GM23338 (cell line): ENCODE data around the gene KIFC3. TPM values are rescaled to one million over a fixed set of nuclear protein-coding genes. Genes with fewer than 3 reads are reported as not detected.

Experiments
- ATAC-seq: fragments of 200-7000 bp; cut with Tn5 transposase; 3 replicates; pipeline ENCODE4 v1.9.1; 2020
- DNase-seq: peaks from one replicate; pipeline ENCODE4 v3.0.0-alpha.2; 2015; ENCODE audit warnings: low spot score
- H2AFZ ChIP-seq: fragments of 200-600 bp; sonication (generic); 2 replicates; pipeline ENCODE4 v1.8.0; 2016; ENCODE audit warnings: antibody characterized with exemption, mild to moderate bottlenecking, moderate library complexity
- H3F3A ChIP-seq: fragments of 200-600 bp; sonication (generic); replicated peaks from 2 replicates; pipeline ENCODE4 v1.8.0; 2017; ENCODE audit warnings: antibody characterized with exemption, mixed run types, low read depth
- H3K27ac ChIP-seq: fragments of 200-600 bp; sonication (generic); 2 replicates; pipeline ENCODE4 v1.6.1; 2016; ENCODE audit warnings: low read depth
- H3K27me3 ChIP-seq: fragments of 200-600 bp; sonication (generic); 2 replicates; pipeline ENCODE4 v1.8.0; 2016; ENCODE audit warnings: mild to moderate bottlenecking, mixed run types, moderate library complexity; ENCODE audit not compliant: insufficient read depth
- H3K36me3 ChIP-seq: fragments of 200-600 bp; sonication (generic); 2 replicates; pipeline ENCODE4 v1.8.0; 2016; ENCODE audit warnings: mild to moderate bottlenecking; ENCODE audit not compliant: insufficient read depth
- H3K4me1 ChIP-seq: fragments of 200-600 bp; sonication (generic); 2 replicates; pipeline ENCODE4 v1.8.0; 2016; ENCODE audit warnings: mild to moderate bottlenecking, moderate library complexity; ENCODE audit not compliant: insufficient read depth
- H3K4me2 ChIP-seq: fragments of 200-600 bp; sonication (generic); 2 replicates; pipeline ENCODE4 v1.7.1; 2017; ENCODE audit warnings: mixed run types
- H3K4me3 ChIP-seq: fragments of 200-600 bp; sonication (generic); 2 replicates; pipeline ENCODE4 v1.6.1; 2016; ENCODE audit warnings: mixed run types
- H3K79me2 ChIP-seq: fragments of 200-600 bp; sonication (generic); replicated peaks from 2 replicates; pipeline ENCODE4 v1.8.0; 2017; ENCODE audit warnings: mild to moderate bottlenecking; ENCODE audit not compliant: insufficient read depth
- H3K9me2 ChIP-seq: fragments of 200-600 bp; sonication (generic); 2 replicates; pipeline ENCODE4 v1.8.0; 2017; ENCODE audit not compliant: insufficient read depth
- H4K20me1 ChIP-seq: fragments of 200-600 bp; sonication (generic); replicated peaks from 2 replicates; pipeline ENCODE4 v1.8.0; 2017; ENCODE audit warnings: mild to moderate bottlenecking; ENCODE audit not compliant: insufficient read depth
- H3K27ac Mint-ChIP-seq: 2 replicates; pipeline ENCODE4 v1.8.0; 2020; ENCODE audit warnings: inconsistent platforms, mild to moderate bottlenecking, moderate library complexity, mixed read lengths
- H3K27me3 Mint-ChIP-seq: 3 replicates; pipeline ENCODE4 v1.8.0; 2022; ENCODE audit warnings: low read depth, mild to moderate bottlenecking, moderate library complexity, mixed read lengths, inconsistent platforms; ENCODE audit not compliant: insufficient read depth, poor library complexity
- H3K36me3 Mint-ChIP-seq: 3 replicates; pipeline ENCODE4 v1.8.0; 2021; ENCODE audit warnings: low read depth, mild to moderate bottlenecking, inconsistent platforms, moderate library complexity, mixed read lengths
- H3K4me1 Mint-ChIP-seq: 3 replicates; pipeline ENCODE4 v1.8.0; 2020; ENCODE audit warnings: mild to moderate bottlenecking, inconsistent platforms, mixed read lengths
- H3K4me3 Mint-ChIP-seq: 3 replicates; pipeline ENCODE4 v1.8.0; 2021; ENCODE audit warnings: moderate library complexity, mild to moderate bottlenecking, inconsistent platforms, mixed read lengths
- H3K9me3 Mint-ChIP-seq: 3 replicates; pipeline ENCODE4 v1.8.0; 2020; ENCODE audit warnings: moderate library complexity, mild to moderate bottlenecking, inconsistent platforms, mixed read lengths
- CREB1 ChIP-seq: fragments of 250-450 bp; sonication (Bioruptor Pico); IDR thresholded peaks from 2 replicates; pipeline ENCODE4 v1.5.0; 2020; ENCODE audit warnings: low read depth, mild to moderate bottlenecking, moderate library complexity
- EZH2 ChIP-seq: fragments of 200-600 bp; sonication (generic); IDR thresholded peaks from one replicate; pipeline ENCODE4 v1.8.0; 2017; ENCODE audit warnings: antibody characterized with exemption, mild to moderate bottlenecking, low read depth; ENCODE audit not compliant: unreplicated experiment
- EZH2phosphoT487 ChIP-seq: fragments of 200-600 bp; sonication (generic); IDR thresholded peaks from one replicate; pipeline ENCODE4 v1.8.1; 2018; ENCODE audit warnings: antibody characterized with exemption; ENCODE audit not compliant: unreplicated experiment
- JUNB ChIP-seq: IDR thresholded peaks from one replicate; pipeline ENCODE4 v1.6.1; 2016; ENCODE audit warnings: antibody characterized with exemption; ENCODE audit not compliant: unreplicated experiment
- NANOG ChIP-seq: IDR thresholded peaks from 2 replicates; pipeline ENCODE4 v1.6.1; 2016; ENCODE audit warnings: antibody characterized with exemption, borderline replicate concordance
- POLR2AphosphoS5 ChIP-seq: IDR thresholded peaks from 2 replicates; pipeline ENCODE4 v1.6.1; 2016; ENCODE audit warnings: antibody characterized with exemption, low read depth
- STAT1 ChIP-seq: IDR thresholded peaks from one replicate; pipeline ENCODE4 v1.6.1; 2016; ENCODE audit warnings: antibody characterized with exemption; ENCODE audit not compliant: unreplicated experiment
- ZNF114 ChIP-seq: fragments of 250-450 bp; sonication (Bioruptor Pico); IDR thresholded peaks from 2 replicates; pipeline ENCODE4 v1.5.0; 2020; ENCODE audit warnings: mild to moderate bottlenecking, moderate library complexity
- ZNF331 ChIP-seq: fragments of 250-450 bp; sonication (Bioruptor Pico); IDR thresholded peaks from 2 replicates; pipeline ENCODE4 v1.5.0; 2020; ENCODE audit warnings: low read depth, mild to moderate bottlenecking, moderate library complexity
- polyA plus RNA-seq: library from polyadenylated mRNA; unstranded; fragments of >200 nt; fragmentation: Nextera tagmentation; extraction: Ambion mirVana; gene quantifications from 2 replicates; pipeline ENCODE4 v1.2.1, GENCODE V29; 2016
- total RNA-seq: library from RNA; depleted of rRNA; stranded (reverse); fragments of >200 nt; shearing (Covaris generic); gene quantifications from 2 replicates; pipeline ENCODE4 v1.2.3, GENCODE V29; 2014
- TF ChIP-seq, protein P1 (sequence below): fragments of 250-450 bp; sonication (Bioruptor Pico); IDR thresholded peaks from 2 replicates; pipeline ENCODE4 v1.5.0; 2020; ENCODE audit warnings: mild to moderate bottlenecking, moderate library complexity
- TF ChIP-seq, protein P2 (sequence below): IDR thresholded peaks from 2 replicates; pipeline ENCODE4 v1.6.1; 2016; ENCODE audit warnings: antibody characterized with exemption
- TF ChIP-seq, protein P3 (sequence below), 2 experiments: fragments of 200-600 bp in 1 of 2; sonication (generic) in 1 of 2; conservative IDR thresholded peaks; 2 replicates each; pipeline versions ENCODE4 v1.5.1 to v1.6.1; 2016 to 2017; ENCODE audit warnings: antibody characterized with exemption in 2 of 2, low read depth in 2 of 2, mild to moderate bottlenecking in 2 of 2, moderate library complexity in 1 of 2
- TF ChIP-seq, protein P4 (sequence below): IDR thresholded peaks from one replicate; pipeline ENCODE4 v1.6.1; 2018; ENCODE audit warnings: antibody characterized with exemption; ENCODE audit not compliant: unreplicated experiment

KIFC3 gene
- total and polyA plus RNA-seq, 2 experiments from 2014 or later = 4.4 to 12.5 TPM

DNA sequence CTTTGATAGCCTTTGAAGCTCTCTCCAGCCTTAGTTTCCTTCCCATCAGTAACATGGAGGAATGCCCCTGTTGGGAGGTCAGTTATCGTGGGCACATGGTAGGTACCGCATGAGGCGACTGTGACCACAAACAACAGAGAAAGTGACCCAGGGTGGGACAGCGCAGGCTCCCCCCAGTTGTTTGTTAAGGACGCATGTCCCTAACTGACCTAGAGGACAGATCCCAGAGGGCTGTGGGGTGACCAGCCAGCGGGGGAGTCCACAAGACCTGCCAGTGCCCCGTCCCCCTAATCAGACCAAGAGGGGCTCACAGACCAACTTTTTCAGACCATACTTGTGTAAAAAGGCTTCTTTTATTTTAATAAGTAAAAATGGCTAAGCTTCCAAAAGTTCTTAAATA lies 44.4 kb downstream of the KIFC3 start:
- Histone ChIP-seq H3K36me3 (no peaks in the 10 kb centered on the region), H3K27ac (no peak overlapping the region)
- H3K9me3 Mint-ChIP-seq = no peaks in the 10 kb centered on the region

More for the DNA sequence above, 44.4 kb downstream of the KIFC3 start:
- Mint-ChIP-seq H3K4me3 (no peak overlapping the region), H3K27ac (no peak overlapping the region), H3K4me1 (peaks cover 17% of the 10 kb centered on the region), H3K36me3 (peaks cover 21% of the 10 kb centered on the region), H3K27me3 (peaks cover 14% of the 10 kb centered on the region)
- Histone ChIP-seq H3K4me2 (no peak overlapping the region), H3K79me2 (no peaks in the 10 kb centered on the region), H3K4me1 (no peaks in the 10 kb centered on the region; the same call in 1 of the 2 replicates), H3K9me2 (no peaks in the 10 kb centered on the region), H3K4me3 (no peak overlapping the region), H3F3A (no peaks in the 10 kb centered on the region), H2AFZ (no peak overlapping the region), H3K27me3 (no peaks in the 10 kb centered on the region), H4K20me1 (no peaks in the 10 kb centered on the region)
- ATAC-seq (no peak), DNase-seq (no peak)
- TF ChIP-seq ZNF114 (CRISPR knock-in tag) = no peak
- TF ChIP-seq, protein P1, sequence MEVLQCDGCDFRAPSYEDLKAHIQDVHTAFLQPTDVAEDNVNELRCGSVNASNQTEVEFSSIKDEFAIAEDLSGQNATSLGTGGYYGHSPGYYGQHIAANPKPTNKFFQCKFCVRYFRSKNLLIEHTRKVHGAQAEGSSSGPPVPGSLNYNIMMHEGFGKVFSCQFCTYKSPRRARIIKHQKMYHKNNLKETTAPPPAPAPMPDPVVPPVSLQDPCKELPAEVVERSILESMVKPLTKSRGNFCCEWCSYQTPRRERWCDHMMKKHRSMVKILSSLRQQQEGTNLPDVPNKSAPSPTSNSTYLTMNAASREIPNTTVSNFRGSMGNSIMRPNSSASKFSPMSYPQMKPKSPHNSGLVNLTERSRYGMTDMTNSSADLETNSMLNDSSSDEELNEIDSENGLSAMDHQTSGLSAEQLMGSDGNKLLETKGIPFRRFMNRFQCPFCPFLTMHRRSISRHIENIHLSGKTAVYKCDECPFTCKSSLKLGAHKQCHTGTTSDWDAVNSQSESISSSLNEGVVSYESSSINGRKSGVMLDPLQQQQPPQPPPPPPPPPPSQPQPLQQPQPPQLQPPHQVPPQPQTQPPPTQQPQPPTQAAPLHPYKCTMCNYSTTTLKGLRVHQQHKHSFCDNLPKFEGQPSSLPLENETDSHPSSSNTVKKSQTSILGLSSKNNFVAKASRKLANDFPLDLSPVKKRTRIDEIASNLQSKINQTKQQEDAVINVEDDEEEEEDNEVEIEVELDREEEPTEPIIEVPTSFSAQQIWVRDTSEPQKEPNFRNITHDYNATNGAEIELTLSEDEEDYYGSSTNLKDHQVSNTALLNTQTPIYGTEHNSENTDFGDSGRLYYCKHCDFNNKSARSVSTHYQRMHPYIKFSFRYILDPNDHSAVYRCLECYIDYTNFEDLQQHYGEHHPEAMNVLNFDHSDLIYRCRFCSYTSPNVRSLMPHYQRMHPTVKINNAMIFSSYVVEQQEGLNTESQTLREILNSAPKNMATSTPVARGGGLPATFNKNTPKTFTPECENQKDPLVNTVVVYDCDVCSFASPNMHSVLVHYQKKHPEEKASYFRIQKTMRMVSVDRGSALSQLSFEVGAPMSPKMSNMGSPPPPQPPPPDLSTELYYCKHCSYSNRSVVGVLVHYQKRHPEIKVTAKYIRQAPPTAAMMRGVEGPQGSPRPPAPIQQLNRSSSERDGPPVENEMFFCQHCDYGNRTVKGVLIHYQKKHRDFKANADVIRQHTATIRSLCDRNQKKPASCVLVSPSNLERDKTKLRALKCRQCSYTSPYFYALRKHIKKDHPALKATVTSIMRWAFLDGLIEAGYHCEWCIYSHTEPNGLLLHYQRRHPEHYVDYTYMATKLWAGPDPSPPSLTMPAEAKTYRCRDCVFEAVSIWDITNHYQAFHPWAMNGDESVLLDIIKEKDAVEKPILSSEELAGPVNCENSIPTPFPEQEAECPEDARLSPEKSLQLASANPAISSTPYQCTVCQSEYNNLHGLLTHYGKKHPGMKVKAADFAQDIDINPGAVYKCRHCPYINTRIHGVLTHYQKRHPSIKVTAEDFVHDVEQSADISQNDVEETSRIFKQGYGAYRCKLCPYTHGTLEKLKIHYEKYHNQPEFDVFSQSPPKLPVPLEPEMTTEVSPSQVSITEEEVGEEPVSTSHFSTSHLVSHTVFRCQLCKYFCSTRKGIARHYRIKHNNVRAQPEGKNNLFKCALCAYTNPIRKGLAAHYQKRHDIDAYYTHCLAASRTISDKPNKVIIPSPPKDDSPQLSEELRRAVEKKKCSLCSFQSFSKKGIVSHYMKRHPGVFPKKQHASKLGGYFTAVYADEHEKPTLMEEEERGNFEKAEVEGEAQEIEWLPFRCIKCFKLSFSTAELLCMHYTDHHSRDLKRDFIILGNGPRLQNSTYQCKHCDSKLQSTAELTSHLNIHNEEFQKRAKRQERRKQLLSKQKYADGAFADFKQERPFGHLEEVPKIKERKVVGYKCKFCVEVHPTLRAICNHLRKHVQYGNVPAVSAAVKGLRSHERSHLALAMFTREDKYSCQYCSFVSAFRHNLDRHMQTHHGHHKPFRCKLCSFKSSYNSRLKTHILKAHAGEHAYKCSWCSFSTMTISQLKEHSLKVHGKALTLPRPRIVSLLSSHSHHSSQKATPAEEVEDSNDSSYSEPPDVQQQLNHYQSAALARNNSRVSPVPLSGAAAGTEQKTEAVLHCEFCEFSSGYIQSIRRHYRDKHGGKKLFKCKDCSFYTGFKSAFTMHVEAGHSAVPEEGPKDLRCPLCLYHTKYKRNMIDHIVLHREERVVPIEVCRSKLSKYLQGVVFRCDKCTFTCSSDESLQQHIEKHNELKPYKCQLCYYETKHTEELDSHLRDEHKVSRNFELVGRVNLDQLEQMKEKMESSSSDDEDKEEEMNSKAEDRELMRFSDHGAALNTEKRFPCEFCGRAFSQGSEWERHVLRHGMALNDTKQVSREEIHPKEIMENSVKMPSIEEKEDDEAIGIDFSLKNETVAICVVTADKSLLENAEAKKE (CRISPR knock-in tag) = no peak
- no peak for TF ChIP-seq ZNF331 (CRISPR knock-in tag)
- no peak for TF ChIP-seq NANOG
- TF ChIP-seq, protein P2, sequence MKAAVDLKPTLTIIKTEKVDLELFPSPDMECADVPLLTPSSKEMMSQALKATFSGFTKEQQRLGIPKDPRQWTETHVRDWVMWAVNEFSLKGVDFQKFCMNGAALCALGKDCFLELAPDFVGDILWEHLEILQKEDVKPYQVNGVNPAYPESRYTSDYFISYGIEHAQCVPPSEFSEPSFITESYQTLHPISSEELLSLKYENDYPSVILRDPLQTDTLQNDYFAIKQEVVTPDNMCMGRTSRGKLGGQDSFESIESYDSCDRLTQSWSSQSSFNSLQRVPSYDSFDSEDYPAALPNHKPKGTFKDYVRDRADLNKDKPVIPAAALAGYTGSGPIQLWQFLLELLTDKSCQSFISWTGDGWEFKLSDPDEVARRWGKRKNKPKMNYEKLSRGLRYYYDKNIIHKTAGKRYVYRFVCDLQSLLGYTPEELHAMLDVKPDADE = no peak
- TF ChIP-seq CREB1 = no peak
- no peak for TF ChIP-seq EZH2phosphoT487
- TF ChIP-seq STAT1 = no peak
- TF ChIP-seq, protein P3, sequence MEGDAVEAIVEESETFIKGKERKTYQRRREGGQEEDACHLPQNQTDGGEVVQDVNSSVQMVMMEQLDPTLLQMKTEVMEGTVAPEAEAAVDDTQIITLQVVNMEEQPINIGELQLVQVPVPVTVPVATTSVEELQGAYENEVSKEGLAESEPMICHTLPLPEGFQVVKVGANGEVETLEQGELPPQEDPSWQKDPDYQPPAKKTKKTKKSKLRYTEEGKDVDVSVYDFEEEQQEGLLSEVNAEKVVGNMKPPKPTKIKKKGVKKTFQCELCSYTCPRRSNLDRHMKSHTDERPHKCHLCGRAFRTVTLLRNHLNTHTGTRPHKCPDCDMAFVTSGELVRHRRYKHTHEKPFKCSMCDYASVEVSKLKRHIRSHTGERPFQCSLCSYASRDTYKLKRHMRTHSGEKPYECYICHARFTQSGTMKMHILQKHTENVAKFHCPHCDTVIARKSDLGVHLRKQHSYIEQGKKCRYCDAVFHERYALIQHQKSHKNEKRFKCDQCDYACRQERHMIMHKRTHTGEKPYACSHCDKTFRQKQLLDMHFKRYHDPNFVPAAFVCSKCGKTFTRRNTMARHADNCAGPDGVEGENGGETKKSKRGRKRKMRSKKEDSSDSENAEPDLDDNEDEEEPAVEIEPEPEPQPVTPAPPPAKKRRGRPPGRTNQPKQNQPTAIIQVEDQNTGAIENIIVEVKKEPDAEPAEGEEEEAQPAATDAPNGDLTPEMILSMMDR (conservative IDR thresholded peaks at IDR 0.05; ENCODE audit: low read depth in 2 of 2) = no peak
- TF ChIP-seq EZH2 = no peak
- no peak for TF ChIP-seq JUNB
- TF ChIP-seq POLR2AphosphoS5 = no peak
- TF ChIP-seq, protein P4, sequence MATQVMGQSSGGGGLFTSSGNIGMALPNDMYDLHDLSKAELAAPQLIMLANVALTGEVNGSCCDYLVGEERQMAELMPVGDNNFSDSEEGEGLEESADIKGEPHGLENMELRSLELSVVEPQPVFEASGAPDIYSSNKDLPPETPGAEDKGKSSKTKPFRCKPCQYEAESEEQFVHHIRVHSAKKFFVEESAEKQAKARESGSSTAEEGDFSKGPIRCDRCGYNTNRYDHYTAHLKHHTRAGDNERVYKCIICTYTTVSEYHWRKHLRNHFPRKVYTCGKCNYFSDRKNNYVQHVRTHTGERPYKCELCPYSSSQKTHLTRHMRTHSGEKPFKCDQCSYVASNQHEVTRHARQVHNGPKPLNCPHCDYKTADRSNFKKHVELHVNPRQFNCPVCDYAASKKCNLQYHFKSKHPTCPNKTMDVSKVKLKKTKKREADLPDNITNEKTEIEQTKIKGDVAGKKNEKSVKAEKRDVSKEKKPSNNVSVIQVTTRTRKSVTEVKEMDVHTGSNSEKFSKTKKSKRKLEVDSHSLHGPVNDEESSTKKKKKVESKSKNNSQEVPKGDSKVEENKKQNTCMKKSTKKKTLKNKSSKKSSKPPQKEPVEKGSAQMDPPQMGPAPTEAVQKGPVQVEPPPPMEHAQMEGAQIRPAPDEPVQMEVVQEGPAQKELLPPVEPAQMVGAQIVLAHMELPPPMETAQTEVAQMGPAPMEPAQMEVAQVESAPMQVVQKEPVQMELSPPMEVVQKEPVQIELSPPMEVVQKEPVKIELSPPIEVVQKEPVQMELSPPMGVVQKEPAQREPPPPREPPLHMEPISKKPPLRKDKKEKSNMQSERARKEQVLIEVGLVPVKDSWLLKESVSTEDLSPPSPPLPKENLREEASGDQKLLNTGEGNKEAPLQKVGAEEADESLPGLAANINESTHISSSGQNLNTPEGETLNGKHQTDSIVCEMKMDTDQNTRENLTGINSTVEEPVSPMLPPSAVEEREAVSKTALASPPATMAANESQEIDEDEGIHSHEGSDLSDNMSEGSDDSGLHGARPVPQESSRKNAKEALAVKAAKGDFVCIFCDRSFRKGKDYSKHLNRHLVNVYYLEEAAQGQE = no peak
